ENCODE data around the gene LRRC28.

Gene LRRC28

DNA sequence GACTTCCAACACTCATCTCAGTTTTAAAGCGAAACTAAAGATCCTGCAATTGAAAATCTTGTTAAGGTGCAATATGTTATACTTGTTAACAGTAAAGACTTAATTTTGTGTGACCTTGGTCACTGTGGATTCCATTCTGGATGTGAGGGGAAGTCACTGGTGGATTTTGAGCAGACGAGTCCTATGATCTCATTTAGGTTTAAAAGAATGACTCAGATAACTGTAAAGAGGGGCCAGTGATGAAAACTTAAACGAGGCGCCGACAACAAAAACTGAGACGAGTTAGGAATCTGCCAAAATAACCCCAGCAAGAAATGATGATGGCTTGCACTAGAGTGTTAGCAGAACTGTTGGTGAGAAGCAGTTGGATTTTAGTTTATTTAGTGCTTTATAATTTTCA lies 56.5 kb downstream of the LRRC28 start:
- DNase-seq = no peak

DNA sequence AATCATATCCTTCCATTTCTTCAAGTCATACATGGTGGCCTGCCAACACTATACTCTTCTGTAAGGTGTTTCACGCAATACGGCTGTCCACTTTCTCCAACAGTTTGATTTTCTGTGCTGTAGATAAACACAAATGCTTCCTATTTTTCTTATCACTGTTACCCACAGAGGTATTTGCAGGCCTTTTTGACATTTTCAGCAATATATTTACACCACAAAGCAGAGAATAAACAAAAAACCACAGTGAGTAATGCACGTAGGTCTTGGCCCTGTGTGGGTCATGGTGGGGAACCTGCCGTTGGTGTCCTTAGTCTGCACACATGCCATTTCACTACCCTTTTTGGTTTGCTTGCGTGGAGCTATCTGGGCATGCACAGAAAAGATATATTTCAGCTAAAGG lies 59.5 kb downstream of the LRRC28 start:
- DNase-seq = no peak

DNA sequence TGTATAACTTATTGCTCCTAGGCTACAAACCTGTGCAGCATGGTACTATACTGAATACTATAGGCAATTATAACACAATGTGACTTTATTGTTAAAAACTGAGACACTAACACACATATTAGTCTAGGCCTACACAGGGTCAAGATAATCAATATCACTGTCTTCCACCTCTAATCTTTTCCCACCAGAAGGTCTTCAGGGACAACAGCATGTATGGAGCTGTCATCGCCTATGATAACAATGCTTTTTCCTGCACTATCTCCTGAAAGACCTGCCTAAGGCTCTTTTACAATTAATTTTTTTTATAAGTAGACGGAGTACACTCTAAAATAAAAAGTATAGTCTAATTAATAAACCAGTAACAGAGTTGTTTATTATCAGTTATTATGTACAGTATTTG lies 60.9 kb downstream of the LRRC28 start:
- DNase-seq = no peak

DNA sequence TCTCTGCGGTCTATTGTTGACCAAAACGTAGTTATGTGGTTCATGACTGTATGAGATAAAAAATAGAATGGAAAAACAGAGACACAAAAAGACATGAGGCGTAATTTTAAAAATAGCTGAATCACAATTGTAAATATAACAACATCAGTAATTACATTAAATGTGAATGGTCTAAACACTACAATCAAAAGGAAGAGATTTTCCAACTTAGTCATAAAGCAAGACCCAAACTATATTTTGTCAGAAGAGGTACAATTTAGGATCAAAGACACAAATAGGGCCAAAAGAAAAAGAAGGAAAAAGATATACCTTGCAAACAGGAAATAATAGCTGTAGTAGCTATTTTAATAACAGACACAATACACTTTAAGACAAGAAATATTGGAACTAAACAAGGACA lies 61.5 kb downstream of the LRRC28 start:
- DNase-seq = no peak

DNA sequence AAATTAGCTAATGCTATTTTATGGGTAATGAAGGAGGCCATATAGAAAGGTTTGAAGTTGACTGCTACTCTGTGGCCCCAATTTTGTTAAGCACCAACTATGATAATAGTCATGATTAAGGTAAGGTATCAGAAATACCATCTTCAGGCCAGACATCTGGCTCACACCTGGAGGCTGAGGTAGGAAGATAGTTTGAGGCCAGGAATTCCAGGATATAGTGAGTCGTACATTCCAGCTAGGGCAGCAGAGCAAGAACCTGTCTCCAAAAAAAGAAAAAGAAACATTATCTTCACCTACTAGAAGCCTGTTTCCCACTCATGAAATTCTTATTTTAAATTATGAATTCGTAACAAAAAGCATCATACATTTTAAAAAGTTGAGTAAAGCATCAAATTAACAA lies 64.4 kb downstream of the LRRC28 start:
- no peak for DNase-seq

DNA sequence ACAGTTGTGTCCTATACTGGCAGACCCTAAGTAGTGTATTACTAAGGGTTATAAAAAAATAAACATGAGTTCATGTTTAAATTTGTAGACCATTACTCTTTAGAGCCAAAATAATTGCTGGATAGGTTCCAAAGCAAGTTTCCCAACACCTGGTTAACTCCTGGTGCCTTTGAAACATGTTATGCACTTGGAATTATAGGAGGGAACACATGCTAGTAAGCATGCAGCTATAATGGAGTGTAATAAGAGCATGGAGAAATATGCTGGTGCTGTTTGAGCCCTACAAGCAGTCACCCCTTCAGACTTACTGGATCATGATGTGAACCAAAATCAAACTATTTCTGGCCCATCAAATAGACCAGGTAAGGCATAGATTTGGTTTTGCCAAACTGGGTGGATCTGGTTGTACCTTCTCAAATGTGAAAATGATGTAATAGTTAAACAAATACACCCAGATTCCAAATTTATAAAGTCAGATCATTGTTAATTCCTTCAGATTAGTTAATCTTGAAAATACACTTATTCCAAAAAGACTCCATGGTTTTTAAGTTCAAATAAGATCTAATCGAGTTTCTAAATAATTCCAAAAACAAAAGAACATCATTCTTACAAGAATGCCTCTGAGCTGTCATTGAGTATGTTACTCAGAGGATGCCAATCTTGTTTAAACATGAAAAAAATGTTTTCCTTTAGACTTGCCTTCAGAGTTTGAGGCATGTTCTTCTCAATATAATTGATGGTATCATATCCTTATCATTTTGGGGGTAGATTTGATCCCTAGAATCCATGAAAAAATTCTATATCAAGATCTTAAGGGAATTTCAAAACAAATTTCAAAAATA lies 69.3 kb downstream of the LRRC28 start:
- DNase-seq = no peak

DNA sequence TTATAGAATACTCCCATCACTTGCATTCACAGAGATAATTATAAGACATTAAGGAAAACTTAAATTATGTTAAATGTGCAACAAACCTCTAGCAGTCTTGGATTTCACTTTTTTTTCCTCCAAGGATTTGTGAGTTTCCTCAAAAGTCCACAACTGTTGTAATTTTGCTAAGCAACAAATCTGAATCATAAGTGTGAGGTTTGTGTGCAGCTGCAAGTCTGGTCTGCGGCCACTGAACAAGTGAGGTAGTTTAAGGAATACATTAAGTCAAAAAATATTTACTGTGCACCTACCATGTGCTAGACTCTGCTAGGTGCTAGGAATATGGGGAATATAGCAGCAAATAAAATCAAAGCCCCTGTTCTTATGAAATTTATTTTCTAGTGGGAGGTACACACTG lies 70.2 kb downstream of the LRRC28 start:
- DNase-seq = no peak

DNA sequence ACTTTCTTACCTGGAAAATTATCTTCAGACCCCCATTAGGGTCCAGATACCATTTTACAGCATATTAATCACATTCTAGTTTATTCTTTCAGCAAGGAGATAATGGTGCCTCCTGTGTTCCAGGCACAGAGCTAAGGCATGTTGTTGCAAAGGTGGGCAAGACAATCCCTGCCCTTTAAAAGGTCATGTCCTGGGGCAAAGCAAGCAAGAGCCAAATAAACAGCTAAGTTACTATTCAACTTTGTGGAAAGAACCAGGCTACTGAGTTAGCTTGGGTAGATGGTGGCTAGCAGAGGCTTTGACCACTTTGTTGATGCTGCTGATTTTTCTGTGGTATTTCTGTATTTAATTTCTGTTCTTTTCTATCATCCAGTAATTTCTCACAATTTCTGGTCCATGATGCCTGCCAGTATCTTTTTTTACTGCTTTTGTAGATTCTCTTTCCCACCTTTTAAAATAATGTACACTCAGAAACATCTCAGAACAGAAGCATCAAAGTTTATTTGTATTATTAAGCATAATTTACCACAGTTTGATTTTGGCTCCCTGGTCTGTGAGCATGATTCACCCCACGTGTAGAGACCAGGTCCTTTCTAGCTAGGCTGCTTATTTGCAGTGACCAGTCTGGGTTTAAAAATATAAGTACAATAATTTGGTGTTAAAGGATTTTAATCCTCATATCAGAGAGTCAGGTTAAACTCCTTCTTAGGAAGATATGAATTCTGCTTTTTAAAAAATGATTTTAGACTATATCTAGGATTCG lies 71.5 kb downstream of the LRRC28 start:
- DNase-seq = no peak

DNA sequence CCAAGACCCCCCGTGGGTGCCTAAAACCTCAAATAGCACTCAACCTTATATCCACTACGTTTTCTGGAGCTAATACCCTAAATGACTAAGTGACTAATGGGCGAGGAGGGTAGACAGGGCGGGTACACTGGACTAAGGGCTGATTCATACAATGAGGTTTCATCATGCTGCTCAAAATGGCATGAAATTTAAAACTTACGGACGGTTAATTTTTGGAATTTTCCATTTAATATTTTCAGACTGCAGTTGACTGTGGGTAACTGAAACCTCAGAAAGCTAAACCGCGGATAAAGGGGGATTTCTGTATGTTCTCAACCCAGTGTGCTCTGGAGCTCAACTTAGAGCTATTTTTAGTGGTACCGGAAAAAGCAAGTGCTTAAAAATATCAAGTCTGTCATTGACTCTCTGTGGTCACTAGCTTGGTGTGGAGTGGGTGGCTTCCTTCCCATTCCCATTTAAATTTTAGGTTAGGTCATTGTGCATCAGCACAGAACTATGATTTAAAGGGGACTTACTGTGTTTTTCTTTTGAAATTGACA lies 72.9 kb downstream of the LRRC28 start:
- no peak for DNase-seq

DNA sequence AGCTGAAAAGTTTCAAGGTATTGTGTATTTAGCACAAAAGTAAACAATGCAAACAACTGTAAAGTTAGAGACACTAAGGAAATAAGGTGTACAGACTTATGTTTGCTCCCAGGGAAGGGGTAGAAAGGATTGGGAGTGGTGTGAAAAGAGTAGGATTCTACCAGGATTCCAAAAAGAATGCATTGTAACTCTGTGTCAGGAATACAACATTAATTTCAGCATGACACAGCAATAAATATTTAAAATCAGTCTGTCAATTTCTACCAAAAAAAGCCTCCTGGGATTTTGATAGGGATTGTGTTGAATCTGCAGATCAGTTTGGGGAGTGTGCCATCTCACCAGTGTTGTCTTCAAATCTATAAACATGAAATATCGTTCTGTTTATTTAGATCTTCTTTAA lies 73.4 kb downstream of the LRRC28 start:
- DNase-seq = no peak

DNA sequence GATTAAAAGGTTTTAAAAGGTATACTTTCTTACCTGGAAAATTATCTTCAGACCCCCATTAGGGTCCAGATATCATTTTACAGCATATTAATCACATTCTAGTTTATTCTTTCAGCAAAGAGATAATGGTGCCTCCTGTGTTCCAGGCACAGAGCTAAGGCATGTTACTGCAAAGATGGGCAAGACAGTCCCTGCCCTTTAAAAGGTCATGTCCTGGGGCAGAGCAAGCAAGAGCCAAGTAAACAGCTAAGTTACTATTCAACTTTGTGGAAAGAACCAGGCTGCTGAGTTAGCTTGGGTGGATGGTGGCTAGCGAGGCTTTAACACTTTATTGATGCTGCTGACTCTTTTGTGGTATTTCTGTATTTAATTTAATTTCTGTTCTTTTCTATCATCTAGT lies 75.0 kb downstream of the LRRC28 start:
- DNase-seq = no peak

DNA sequence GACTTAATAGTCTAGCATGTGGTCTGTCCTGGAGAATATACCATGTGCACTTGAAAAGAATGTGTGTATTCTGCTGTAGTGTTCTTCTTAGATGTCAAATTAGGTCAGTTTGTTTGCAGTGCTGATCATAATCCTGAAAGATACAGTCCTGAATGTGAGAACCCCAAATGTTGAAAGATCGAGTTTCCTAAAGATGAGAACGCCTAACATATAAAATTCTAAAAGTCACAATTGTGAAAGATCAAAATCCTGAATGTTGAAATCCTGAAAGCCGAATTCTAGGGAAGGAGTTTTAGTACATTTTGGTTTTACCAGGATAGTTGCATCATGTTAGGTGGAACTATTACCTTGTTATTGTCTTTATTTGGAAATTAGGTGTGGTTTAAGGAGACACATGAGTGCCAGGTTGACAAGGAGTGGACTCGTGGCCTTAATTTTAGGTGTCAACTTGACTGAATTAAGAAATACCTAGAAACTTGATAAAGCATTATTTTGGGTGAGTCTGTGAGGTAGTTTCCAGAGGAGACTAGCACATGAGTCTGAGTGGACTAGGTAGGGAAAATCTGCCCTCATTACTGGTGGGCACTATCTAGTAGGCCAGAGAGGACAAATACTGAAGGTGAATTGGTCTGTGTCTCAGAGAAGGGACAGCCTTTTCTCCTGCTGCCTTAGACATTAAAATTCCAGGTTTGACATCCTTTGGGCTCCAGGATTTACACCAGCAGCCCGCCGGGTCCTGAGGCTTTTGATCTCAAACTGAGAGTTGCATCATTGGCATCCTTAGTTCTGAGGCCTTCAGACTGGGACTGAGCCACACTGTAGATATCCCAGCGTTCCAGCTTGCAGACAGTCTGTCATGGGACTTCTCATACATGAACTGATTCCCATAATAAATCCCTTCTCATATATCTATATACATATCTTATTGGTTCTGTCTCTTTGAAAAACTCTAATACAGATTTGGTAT lies 77.1 kb downstream of the LRRC28 start:
- DNase-seq = no peak

DNA sequence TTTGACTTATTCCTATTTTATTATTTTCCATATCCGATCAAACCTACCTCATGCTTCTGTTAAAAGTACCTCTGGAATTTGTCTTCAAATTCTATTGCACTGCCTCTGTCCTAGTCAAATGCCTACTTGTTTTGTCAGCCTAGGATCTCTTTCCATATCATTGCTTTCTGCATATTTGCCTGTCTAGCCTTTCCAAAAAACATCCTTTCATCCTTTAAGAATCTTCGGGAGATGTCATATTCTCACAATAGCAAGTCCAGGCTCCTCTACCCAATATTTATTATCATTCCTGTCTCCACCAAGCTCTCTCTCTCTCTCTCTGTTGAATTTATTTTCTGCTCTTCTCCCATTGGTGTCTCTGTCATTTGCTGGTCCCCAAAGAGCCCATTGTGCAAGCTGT lies 80.1 kb downstream of the LRRC28 start:
- no peak for DNase-seq

DNA sequence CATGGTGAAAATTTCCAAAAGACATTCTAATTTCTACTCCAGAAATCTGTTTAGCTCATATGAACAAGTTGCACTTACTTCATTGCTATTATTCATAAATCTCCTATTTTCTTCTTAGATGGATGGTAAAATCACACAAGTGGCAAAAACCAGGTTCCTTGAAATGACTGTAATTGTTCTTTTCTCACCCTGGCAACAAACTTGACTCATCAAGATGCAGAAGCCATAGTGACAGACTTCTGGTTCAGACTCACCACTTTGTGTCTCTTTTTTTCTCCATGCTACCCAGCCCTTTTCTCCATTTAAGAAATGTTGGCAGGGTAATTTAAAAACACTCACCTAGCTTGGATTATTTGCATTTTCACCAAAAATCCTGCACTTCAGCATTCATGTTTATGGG lies 82.1 kb downstream of the LRRC28 start:
- DNase-seq = no peak

DNA sequence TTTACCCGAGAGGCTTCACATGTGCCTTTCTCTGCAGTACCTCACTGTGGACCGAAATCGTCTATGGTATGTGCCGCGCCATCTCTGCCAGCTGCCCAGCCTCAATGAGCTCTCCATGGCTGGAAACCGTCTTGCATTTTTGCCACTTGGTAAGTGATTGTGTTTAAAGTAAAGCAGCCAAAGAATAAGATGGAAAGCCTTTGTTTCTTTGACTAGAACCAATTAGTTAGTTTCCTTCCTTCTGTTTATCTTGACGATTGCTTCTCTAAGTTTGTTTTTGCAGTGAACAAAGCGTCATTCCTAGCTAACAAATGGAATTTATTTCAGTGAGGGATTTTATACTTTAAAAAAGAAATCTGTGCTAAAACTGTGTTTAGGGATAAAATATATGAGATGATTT lies 82.7 kb downstream of the LRRC28 start:
- DNase-seq = no peak

DNA sequence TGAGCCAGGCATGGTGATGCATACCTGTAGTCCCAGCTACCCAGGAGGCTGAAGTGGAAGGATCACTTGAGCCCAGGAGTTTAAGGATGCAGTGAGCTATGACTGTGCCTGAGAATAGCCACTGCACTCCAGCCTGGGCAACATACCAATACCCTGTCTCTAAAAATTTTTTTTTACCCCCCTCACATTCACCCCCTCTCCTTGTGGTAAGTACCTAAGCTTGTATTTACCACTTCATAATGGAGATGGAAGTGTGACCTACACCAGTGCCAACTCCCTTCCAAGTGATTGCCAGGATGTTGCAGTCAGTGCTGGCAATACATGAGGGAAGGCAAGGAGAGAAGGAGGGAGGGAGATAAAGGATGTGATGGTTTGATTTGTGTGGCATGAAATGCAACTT lies 84.2 kb downstream of the LRRC28 start:
- DNase-seq = no peak

DNA sequence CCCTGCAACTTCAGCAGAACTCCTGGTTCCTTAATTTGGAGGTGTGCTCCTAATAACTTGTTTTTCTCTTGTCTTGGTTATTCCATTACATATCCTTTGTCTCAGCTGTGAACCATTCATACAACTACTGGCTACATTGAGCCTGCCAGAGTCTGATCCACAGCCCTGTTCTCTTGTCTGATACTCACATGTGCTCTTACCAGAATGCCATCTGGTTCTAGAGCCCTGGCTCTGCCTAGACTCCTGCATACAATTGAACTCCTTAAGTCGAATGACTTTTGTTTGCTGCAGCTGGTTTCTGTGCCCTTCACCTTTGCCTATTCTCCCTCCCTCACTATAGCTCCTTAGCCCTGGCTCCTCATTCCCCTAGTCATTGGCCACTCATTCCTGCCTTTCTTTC lies 85.5 kb downstream of the LRRC28 start:
- no peak for DNase-seq

DNA sequence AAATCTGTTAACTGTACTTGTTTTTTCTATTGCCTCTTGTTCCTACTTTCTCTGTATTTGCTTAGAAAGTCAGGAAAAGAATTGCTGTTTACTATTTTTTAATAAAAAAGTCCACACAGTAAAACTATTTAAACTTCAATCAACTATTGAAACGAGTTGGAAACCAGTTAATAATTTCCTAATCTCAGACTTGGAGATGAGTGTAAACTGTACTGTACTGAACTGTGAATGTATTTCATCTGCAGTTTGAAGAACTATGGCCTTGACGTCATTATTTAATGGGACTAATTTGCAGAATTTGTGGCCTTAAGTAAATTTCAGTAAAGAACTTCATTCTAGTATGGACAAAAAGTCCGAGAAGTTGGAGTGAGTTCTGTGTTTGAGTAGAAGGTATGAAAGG lies 89.1 kb downstream of the LRRC28 start:
- DNase-seq = no peak

DNA sequence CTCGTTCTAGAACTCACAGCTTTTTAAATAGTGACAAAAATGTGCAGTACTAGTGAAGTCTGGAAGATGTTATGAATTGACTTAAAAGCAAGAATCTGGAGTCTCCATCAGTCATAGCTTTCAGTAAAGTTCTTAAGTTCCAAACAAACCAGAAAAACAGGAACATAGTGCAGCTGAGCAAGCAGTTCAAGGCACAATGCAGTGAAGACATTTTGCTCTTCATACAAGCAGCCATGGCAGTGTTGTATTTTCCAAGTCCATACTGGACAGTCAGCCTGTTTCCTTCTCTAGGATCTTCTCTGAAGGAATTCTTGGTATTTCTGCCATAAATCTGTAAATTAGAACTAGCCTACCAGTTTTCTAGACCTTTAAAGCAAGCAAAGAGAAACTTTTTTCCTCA lies 90.5 kb downstream of the LRRC28 start:
- DNase-seq = no peak

DNA sequence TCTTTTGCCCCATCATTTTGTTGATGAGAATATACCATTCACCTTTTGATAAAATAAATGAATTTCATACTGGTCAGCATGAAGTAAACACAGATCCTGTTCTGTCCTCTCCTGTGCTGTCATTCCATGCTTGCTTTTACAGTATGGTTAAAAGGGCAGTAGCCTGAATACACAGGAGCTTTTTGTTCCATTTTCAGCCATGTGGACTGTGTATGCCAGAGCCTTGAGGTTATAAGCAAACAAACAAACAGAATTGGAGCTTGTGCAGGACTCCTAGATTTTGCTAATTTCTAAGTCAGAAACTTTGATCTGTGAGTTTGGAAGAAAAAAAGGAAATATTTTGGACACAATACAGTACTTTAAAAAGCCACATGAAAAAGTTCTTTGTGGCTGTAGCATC lies 91.9 kb downstream of the LRRC28 start:
- DNase-seq = no peak

DNA sequence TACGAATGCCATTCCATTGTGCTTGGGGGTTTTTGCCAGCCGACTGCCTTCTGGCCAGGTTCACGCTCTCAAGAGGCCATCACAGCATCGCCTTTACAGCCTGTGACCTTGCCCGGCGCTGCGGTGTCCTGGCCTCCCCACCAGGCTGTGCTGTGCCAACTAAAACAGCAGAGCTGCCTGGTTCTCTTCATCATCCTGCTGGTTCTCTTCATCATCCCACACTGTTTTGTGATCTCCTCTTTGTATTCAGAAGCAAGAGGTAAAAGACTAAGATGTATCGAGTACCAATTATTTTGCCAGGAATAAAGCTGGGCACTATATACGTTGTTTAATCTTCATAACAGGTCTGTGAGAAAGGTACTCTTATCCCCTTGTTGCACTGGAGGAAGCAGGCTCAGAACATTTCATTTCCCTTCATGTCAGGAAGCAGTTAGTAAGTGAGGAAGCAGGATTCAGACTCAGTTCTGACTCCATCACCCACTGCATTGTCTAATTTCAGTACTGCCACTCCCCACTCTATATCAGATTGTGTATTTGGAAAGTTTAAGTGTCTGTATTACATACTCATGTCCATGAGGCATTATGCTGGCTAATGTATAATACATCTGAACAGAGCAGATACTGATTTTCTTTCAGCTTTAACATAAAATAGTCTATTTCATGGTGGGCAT lies 92.7 kb downstream of the LRRC28 start:
- DNase-seq = no peak

DNA sequence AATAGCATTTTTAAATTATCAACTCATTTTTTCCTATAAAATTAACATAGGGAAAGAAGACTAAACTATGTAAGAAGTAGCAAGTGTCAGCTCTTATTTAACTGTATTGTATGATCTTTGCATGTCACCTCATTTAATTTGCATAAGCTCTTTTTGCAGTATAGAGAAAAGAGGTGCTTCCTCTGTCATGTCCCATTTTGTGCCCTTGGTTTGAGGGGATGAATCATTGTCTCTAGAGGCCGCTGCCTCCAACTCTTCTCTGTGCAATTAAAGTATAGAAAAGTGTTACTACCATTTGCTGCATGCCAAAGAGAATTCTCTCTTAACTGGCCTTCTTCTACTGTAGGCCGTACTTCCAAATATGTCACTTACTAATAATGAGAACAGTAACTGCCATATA lies 93.4 kb downstream of the LRRC28 start:
- no peak for DNase-seq

DNA sequence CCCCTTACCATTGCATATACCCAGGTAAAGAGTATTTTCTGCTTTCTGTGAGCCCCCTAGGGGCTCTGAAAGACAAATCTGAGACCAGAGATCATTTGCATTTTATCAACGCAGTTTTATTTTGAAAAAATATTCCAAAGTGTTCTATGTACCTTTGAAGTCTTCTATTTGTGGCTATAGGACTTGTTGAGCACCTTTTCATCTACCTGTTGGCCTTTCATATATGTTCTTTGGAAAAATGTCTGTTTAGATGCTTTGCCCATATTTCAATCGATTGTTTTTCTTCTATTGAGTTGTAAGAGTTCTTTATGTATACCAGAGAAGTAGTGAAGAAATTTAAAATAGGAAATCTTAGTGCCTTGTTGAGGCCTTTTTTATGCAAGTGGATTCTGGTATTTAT lies 94.0 kb downstream of the LRRC28 start:
- no peak for DNase-seq
